NT2/D1 (cell line): ENCODE measurements around the gene PODNL1.

Source experiments
- SUZ12 ChIP-seq: IDR thresholded peaks from 2 replicates; pipeline ENCODE4 v1.6.1; 2011; ENCODE audit not compliant: insufficient read length, insufficient read depth; ENCODE audit errors: extremely low read depth
- ZNF274 ChIP-seq: IDR thresholded peaks from 2 replicates; pipeline ENCODE4 v1.6.1; 2011; ENCODE audit warnings: mild to moderate bottlenecking, low read depth, low read length

DNA sequence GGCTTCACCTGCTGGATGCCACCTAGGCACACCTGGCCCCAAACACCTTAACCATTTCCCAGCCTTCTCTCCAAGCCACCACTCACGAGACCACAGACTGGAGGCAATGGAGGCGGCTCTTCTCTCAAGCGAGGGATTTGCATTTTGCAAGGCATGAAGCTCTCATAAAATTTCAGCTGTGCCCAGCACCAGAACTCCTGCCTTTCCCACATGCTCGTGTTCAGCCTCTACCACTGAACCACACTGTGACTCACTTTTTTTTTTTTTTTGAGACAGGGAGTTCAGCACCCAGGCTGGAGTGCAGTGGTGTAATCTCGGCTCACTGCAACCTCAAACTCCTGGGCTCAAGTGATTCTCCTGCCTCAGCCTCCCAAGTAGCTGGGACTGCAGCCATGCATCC is 50.7 kb downstream of the PODNL1 start:
- no peak for TF ChIP-seq ZNF274
- TF ChIP-seq SUZ12: no peak
